Left colon (tissue), 2 donors: Measurements from ENCODE around the gene PET100. TPM values are rescaled to one million over a fixed set of nuclear protein-coding genes. Genes with fewer than 3 reads are reported as not detected.

Experiments
- ATAC-seq: fragments of 200-7000 bp; cut with Tn5 transposase; one replicate; pipeline ENCODE4 v1.9.1; 2020; ENCODE audit warnings: mild to moderate bottlenecking, moderate library complexity
- DNase-seq, 2 donors: peaks; one replicate each; pipeline ENCODE4 v3.0.0-alpha.2; 2020
- intact Hi-C, 2 donors: fragments of 100-400 bp; cut with DNase I in 1 of 2; cut with micrococcal nuclease in 1 of 2; formaldehyde crosslinking; loops; one replicate each; pipeline versions ENCODE4 v1.11.2 to v1.14.0; 2022; cut with DNase I, micrococcal nuclease
- total RNA-seq, 2 donors: library from RNA; stranded (reverse); fragmentation: NEBNext Ultra II Directional; extraction: Animal tissue kit (Norgen Biotek cat#: 25700); gene quantifications; one replicate each; pipeline ENCODE4 v1.2.1, GENCODE V29; 2021
- donor health status: DM: no; HTN: no; CAD: no.
- donor health status: DM: yes; HTN: yes; CAD: no.

Gene PET100
- total RNA-seq, 2 donors from 2014 or later, result 100 to 123 TPM

- ATAC-seq (no peak), DNase-seq (no peak)
- intact Hi-C loops, result no loop called here
Measured at GRCh38 chr19:7627166-7627565, 2.4 kb upstream of the PET100 start.

GRCh38 chr19:7628589-7629311 is 843 bp upstream of the PET100 start:
- intact Hi-C loops, result no loop called here
- DNase-seq (no peak), ATAC-seq (no peak)

DNA sequence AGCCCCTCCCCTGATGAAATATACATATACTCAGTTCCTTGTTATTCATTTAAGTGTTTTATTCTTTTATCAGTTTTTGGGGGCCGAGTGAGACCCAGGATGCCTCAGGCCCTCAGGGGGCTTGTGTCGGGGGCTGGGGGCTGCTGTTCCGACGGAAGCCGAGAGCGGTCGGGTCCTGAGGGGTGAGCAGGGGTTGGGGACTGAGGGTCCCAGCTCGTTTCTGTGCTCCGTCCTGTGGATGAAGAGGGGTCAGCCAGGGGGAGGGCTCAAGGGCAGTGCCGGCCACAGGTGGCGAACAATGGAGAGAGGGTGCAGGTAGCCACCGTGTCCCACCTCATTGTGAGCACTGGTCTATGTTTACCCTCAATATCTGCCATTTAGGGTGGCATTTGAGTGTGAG is 2.0 kb downstream of the PET100 start:
- intact Hi-C loops, result no loop called here
- no peak for ATAC-seq
- no peak for DNase-seq

- intact Hi-C loops, result no loop called here
- DNase-seq (no peak), ATAC-seq (no peak)
Measured at GRCh38 chr19:7632340-7633203, 3.0 kb downstream of the PET100 start.

GRCh38 chr19:7633698-7634097 is 4.1 kb downstream of the PET100 start, which contains the start of gene PCP2:
TSS of gene PCP2 (minus strand) at chr19:7633719. CDS start at chr19:7633457, 262 bp downstream.
- DNase-seq, result no peak
- intact Hi-C loops, result no loop called here
- no peak for ATAC-seq

- ATAC-seq, result no peak
- intact Hi-C loops, result no loop called here
- no peak for DNase-seq
Measured at GRCh38 chr19:7635670-7636069, 6.1 kb downstream of the PET100 start.

GRCh38 chr19:7636317-7636690 is 6.7 kb downstream of the PET100 start:
- intact Hi-C loops, result no loop called here
- ATAC-seq, result no peak
- DNase-seq, result no peak

DNA sequence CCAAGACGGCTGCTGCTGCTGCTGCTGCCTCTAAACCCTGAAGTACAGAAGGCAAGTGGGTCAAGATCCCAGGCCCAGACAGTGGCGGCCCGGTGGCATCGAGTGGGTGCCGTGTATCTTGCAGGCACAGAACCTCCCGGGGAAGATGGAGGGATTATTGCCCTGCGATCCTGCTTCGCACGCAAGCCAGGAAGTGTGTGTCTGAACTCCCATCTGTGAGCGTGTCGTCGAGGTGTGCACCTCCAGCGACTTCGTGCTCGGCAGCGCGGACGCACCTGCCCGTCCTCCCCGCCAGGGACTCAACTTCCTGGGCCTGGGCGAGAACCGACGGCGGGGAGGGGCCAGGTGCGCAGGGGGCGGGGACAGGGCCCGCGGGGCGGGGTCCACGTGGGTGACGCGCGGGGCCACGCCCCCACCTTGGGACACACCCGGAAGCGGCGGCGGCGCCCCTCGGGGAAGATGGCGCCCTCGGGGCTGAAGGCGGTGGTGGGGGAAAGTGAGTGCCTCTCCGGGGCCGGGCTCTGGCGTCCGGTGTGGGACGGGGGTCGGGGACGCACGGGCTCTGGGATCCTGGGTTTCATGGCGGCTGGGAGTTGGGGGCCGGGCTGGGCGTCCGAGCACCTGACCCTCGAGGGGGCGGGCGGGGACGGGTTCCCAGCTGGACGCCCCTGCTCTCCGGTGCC is 7.2 kb downstream of the PET100 start, which contains the start of gene STXBP2:
STXBP2 (plus strand) TSS at position 420 of the 683 bp plus-strand sequence; CDS start at position 460, 40 bp downstream.
- intact Hi-C loops, result no loop called here
- ATAC-seq (peak; percentile 97), DNase-seq (peak; percentile 79 to 93)

GRCh38 chr19:7637374-7638256 is 8.0 kb downstream of the PET100 start:
- ATAC-seq (peak; percentile 68), DNase-seq (peak; percentile 67 to 70)
- intact Hi-C loops, result no loop called here

- ATAC-seq (no peak), DNase-seq (no peak)
- intact Hi-C loops, result no loop called here
Measured at GRCh38 chr19:7638802-7639465, 9.3 kb downstream of the PET100 start.

GRCh38 chr19:7639863-7640348 is 10.3 kb downstream of the PET100 start:
- ATAC-seq (no peak), DNase-seq (no peak)
- intact Hi-C loops, result no loop called here

- ATAC-seq, result no peak
Measured at GRCh38 chr19:7640803-7641202, 11.2 kb downstream of the PET100 start.

DNA sequence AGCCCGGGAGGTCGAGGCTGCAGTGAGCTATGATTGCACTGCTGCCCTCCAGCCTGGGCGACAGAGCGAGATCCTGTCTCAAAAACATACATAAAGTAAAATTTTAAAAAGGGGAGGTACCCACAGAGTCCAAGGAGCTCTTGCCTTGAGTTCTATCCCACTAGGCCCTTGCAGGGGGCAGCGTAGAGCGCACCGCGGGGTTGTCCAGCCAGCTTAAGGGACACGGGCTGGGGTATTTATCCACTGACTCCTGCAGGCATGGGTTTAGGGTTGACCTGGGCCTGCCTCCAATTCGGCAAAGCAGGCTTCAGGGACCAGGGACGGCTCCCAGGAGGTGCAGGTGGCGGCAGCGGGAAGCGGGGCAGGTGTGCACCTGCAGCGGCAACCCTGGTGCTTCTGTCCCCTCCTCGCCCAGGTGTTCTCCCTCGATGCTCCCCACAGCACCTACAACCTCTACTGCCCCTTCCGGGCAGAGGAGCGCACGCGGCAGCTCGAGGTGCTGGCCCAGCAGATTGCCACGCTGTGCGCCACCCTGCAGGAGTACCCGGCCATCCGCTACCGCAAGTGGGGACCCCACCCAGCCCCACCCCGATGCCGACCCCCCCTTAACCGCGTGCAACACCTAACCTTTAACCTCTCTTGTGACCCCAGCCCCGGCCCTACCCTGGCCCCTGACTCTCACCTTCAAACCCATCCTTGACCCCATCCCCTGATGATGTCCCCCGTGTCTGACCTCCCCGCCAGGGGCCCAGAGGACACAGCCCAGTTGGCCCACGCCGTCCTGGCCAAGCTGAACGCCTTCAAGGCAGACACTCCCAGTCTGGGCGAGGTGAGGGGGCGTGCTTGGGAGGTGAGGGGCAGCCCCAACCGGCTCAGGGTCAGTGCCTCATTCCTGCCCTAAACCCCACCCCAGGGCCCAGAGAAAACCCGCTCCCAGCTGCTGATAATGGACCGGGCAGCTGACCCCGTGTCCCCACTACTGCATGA is 12.0 kb downstream of the PET100 start:
- intact Hi-C loops, result no loop called here
- DNase-seq, result no peak
- no peak for ATAC-seq

More at GRCh38 chr19:7640803-7641202, 11.2 kb downstream of the PET100 start:
- no peak for DNase-seq
- intact Hi-C loops, result no loop called here

DNA sequence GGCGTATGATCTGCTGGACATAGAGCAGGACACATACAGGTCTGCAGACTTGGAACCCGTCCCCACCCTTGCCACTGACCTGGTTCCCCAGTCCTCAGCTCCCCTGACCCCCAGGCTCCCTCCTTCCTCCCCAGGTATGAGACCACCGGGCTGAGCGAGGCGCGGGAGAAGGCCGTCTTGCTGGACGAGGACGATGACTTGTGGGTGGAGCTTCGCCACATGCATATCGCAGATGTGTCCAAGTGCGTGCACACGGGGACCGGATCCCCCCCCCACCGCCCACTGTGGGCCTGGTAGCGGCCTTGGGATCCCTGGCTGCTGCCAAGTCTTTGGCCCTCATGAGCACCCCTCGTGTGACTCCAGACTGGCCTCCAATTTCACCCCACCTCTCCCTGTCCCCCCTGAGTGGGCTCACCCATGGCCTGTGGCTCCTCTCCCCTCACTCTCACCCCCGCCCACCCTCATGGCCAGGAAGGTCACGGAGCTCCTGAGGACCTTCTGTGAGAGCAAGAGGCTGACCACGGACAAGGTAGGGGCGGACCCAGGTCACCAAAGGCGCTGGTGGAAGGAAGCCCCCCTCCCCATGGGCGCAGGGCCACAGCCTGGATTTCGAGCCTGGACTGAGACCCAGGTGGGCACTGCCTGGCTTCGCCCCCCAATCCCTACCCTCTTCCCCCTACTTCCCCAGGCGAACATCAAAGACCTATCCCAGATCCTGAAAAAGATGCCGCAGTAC is 12.9 kb downstream of the PET100 start:
- intact Hi-C loops, result no loop called here
- ATAC-seq, result no peak
- DNase-seq, result no peak

- DNase-seq (no peak), ATAC-seq (no peak)
- intact Hi-C loops, result no loop called here
Measured at GRCh38 chr19:7643031-7643415, 13.4 kb downstream of the PET100 start.
